Omental fat pad (tissue), 4 donors: ENCODE data around the gene GATAD1. TPM values are rescaled to one million over a fixed set of nuclear protein-coding genes. Genes with fewer than 3 reads are reported as not detected.
"Not testable (repeated sequence)": the region's sequence is repeated elsewhere in the genome, so short reads cannot be mapped to it uniquely, and the experiment has no call there.

Source experiments
- ATAC-seq: fragments of 150-250 bp; one replicate; pipeline ENCODE4 v1.9.1; 2016; ENCODE audit warnings: mild to moderate bottlenecking, moderate library complexity; ENCODE audit not compliant: low FRiP score
- DNase-seq: peaks from one replicate; pipeline ENCODE4 v3.0.0-alpha.2; 2019; ENCODE audit warnings: low spot score
- CTCF ChIP-seq, 3 donors: fragments of 450-650 bp; IDR thresholded peaks; one replicate each; pipeline ENCODE4 v1.5.1; 2016 to 2017; ENCODE audit warnings: antibody characterized with exemption in 3 of 3, mild to moderate bottlenecking in 3 of 3, moderate library complexity in 2 of 3
- total RNA-seq, 4 donors: library from RNA; depleted of rRNA; stranded (reverse); fragments of >200 nt; gene quantifications; one replicate each; pipeline ENCODE4 v1.1.0, GENCODE V29; 2016

GATAD1 gene
- total RNA-seq, 4 donors from 2014 or later, result 18.1 to 55.5 (median 28.4) TPM

- no peak for ATAC-seq
- TF ChIP-seq CTCF (IDR thresholded peaks at IDR 0.05), result no peak
- no peak for DNase-seq
These were observed 30.8 kb downstream of the GATAD1 start for GRCh38 chr7:92478095-92478494.

GRCh38 chr7:92478711-92479110, 31.4 kb downstream of the GATAD1 start:
- ATAC-seq (no peak), DNase-seq (no peak)
- TF ChIP-seq CTCF (IDR thresholded peaks at IDR 0.05), result no peak

GRCh38 chr7:92479146-92479545, 31.9 kb downstream of the GATAD1 start:
- ATAC-seq, DNase-seq: not testable (repeated sequence)

GRCh38 chr7:92483624-92484023, 36.3 kb downstream of the GATAD1 start:
- not testable (repeated sequence) for ATAC-seq, DNase-seq

GRCh38 chr7:92484226-92484625, 36.9 kb downstream of the GATAD1 start:
- ATAC-seq, result not testable (repeated sequence)

GRCh38 chr7:92485267-92485892, 38.1 kb downstream of the GATAD1 start:
- no peak for TF ChIP-seq CTCF (IDR thresholded peaks at IDR 0.05)
- no peak for DNase-seq
- no peak for ATAC-seq

More at GRCh38 chr7:92484226-92484625, 36.9 kb downstream of the GATAD1 start:
- not testable (repeated sequence) for DNase-seq

- TF ChIP-seq CTCF (IDR thresholded peaks at IDR 0.05), result no peak
- ATAC-seq (no peak), DNase-seq (no peak)
These were observed 38.7 kb downstream of the GATAD1 start for GRCh38 chr7:92485974-92486373.

GRCh38 chr7:92487804-92488203, 40.5 kb downstream of the GATAD1 start:
- DNase-seq, result no peak
- ATAC-seq, result no peak
- no peak for TF ChIP-seq CTCF (IDR thresholded peaks at IDR 0.05)

GRCh38 chr7:92489634-92490033, 42.4 kb downstream of the GATAD1 start:
- ATAC-seq, result no peak
- no peak for TF ChIP-seq CTCF (IDR thresholded peaks at IDR 0.05)
- no peak for DNase-seq
